Uterus (tissue), 4 donors: ENCODE data around the gene PI16. TPM values are rescaled to one million over a fixed set of nuclear protein-coding genes. Genes with fewer than 3 reads are reported as not detected.

Experiments
- DNase-seq, 2 donors: peaks; one replicate each; pipeline ENCODE4 v3.0.0-alpha.2; 2019 to 2020
- H3K27ac ChIP-seq, 2 donors: fragments of 200-600 bp; sonication (generic); 1 replicate in 1 of 2; 2 replicates in 1 of 2; pipeline ENCODE4 v1.5.1; 2016 to 2018
- H3K27me3 ChIP-seq, 2 donors: fragments of 200-600 bp; sonication (generic); one replicate each; pipeline ENCODE4 v1.5.1; 2018 to 2019; ENCODE audit warnings: control low read depth in 1 of 2
- H3K36me3 ChIP-seq, 2 donors: fragments of 200-600 bp; sonication (generic); one replicate each; pipeline ENCODE4 v1.5.1; 2019; ENCODE audit warnings: control low read depth in 1 of 2
- H3K4me1 ChIP-seq, 2 donors: fragments of 200-600 bp; sonication (generic); one replicate each; pipeline ENCODE4 v1.5.1; 2018 to 2019; ENCODE audit warnings: control low read depth in 1 of 2
- H3K4me3 ChIP-seq, 2 donors: fragments of 200-600 bp; sonication (generic); 1 replicate in 1 of 2; 2 replicates in 1 of 2; pipeline ENCODE4 v1.5.1; 2018 to 2019; ENCODE audit warnings: mild to moderate bottlenecking in 1 of 2
- H3K9me3 ChIP-seq, 2 donors: fragments of 200-600 bp; sonication (generic); one replicate each; pipeline ENCODE4 v1.5.1; 2019; ENCODE audit warnings: control low read depth in 1 of 2
- POLR2A ChIP-seq, 2 donors: fragments of 450-650 bp; IDR thresholded peaks; one replicate each; pipeline ENCODE4 v1.6.1; 2016; ENCODE audit warnings: antibody characterized with exemption in 2 of 2, mild to moderate bottlenecking in 1 of 2, moderate library complexity in 1 of 2
- intact Hi-C: fragments of 100-400 bp; cut with DNase I; formaldehyde crosslinking; loops from one replicate; pipeline ENCODE4 v1.15.1; 2023; ENCODE audit warnings: low total_unique reads
- total RNA-seq, 4 donors: library from RNA; depleted of rRNA in 3 of 4; stranded (reverse); fragments of >200 nt in 3 of 4; gene quantifications; one replicate each; pipeline versions ENCODE4 v1.1.0 to v1.2.4, GENCODE V29; 2014 to 2023
- TF ChIP-seq, protein P1 (sequence below), 4 experiments: fragments of 200-600 bp in 2 of 4; fragments of 450-650 bp in 2 of 4; sonication (generic) in 2 of 4; IDR thresholded peaks; one replicate each; pipeline ENCODE4 v1.5.1; 2016 to 2019; ENCODE audit warnings: antibody characterized with exemption in 4 of 4, mild to moderate bottlenecking in 2 of 4, moderate library complexity in 1 of 4
- donor health status: DM: yes; HTN: yes; CAD: no.

PI16 gene
- total RNA-seq, 4 donors from 2014 or later = 1.2 to 32.4 (median 6.7) TPM

DNA sequence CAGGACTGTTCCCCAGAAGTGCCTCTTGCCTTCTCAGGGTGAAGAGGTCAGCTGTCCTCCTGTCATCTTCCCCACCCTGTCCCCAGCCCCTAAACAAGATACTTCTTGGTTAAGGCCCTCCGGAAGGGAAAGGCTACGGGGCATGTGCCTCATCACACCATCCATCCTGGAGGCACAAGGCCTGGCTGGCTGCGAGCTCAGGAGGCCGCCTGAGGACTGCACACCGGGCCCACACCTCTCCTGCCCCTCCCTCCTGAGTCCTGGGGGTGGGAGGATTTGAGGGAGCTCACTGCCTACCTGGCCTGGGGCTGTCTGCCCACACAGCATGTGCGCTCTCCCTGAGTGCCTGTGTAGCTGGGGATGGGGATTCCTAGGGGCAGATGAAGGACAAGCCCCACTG, 9.8 kb downstream of the PI16 start:
- no peak for TF ChIP-seq POLR2A (IDR thresholded peaks at IDR 0.05)
- TF ChIP-seq, protein P1, sequence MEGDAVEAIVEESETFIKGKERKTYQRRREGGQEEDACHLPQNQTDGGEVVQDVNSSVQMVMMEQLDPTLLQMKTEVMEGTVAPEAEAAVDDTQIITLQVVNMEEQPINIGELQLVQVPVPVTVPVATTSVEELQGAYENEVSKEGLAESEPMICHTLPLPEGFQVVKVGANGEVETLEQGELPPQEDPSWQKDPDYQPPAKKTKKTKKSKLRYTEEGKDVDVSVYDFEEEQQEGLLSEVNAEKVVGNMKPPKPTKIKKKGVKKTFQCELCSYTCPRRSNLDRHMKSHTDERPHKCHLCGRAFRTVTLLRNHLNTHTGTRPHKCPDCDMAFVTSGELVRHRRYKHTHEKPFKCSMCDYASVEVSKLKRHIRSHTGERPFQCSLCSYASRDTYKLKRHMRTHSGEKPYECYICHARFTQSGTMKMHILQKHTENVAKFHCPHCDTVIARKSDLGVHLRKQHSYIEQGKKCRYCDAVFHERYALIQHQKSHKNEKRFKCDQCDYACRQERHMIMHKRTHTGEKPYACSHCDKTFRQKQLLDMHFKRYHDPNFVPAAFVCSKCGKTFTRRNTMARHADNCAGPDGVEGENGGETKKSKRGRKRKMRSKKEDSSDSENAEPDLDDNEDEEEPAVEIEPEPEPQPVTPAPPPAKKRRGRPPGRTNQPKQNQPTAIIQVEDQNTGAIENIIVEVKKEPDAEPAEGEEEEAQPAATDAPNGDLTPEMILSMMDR (IDR thresholded peaks at IDR 0.05) = no peak
- H3K27ac ChIP-seq = no peak overlapping the region

GRCh38 chr6:36964908-36965307, 10.4 kb downstream of the PI16 start:
- no peaks in the 10 kb centered on the region for H3K36me3 ChIP-seq
- no peak for DNase-seq
- TF ChIP-seq POLR2A (IDR thresholded peaks at IDR 0.05) = no peak
- TF ChIP-seq, protein P1 (IDR thresholded peaks at IDR 0.05) = no peak
- H3K27me3 ChIP-seq = no peaks in the 10 kb centered on the region
- no peaks in the 10 kb centered on the region for H3K4me1 ChIP-seq
- H3K9me3 ChIP-seq = no peaks in the 10 kb centered on the region
- no peak overlapping the region for H3K4me3 ChIP-seq
- intact Hi-C loops = no loop called here
- H3K27ac ChIP-seq = no peak overlapping the region

More for the DNA sequence above, 9.8 kb downstream of the PI16 start:
- Histone ChIP-seq H3K36me3 (no peaks in the 10 kb centered on the region), H3K4me3 (no peak overlapping the region), H3K9me3 (no peaks in the 10 kb centered on the region), H3K4me1 (no peaks in the 10 kb centered on the region), H3K27me3 (no peaks in the 10 kb centered on the region)
- intact Hi-C loops = no loop called here
- DNase-seq = no peak

GRCh38 chr6:36967301-36967700, 12.8 kb downstream of the PI16 start:
- Histone ChIP-seq H3K4me3 (no peak overlapping the region), H3K4me1 (no peaks in the 10 kb centered on the region), H3K27ac (no peak overlapping the region), H3K36me3 (no peaks in the 10 kb centered on the region), H3K27me3 (no peaks in the 10 kb centered on the region), H3K9me3 (no peaks in the 10 kb centered on the region)
- intact Hi-C loops = no loop called here
- no peak for TF ChIP-seq POLR2A (IDR thresholded peaks at IDR 0.05)
- TF ChIP-seq, protein P1 (IDR thresholded peaks at IDR 0.05) = no peak
- DNase-seq = no peak

- Histone ChIP-seq H3K36me3 (no peaks in the 10 kb centered on the region), H3K4me1 (no peaks in the 10 kb centered on the region), H3K4me3 (no peak overlapping the region), H3K9me3 (no peaks in the 10 kb centered on the region), H3K27ac (no peak overlapping the region), H3K27me3 (no peaks in the 10 kb centered on the region)
- no peak for DNase-seq
- TF ChIP-seq, protein P1 (IDR thresholded peaks at IDR 0.05) = no peak
- TF ChIP-seq POLR2A (IDR thresholded peaks at IDR 0.05) = no peak
- intact Hi-C loops = no loop called here
These were observed 13.2 kb downstream of the PI16 start for GRCh38 chr6:36967757-36968156.

- Histone ChIP-seq H3K27me3 (no peaks in the 10 kb centered on the region), H3K4me1 (no peaks in the 10 kb centered on the region), H3K9me3 (no peaks in the 10 kb centered on the region), H3K27ac (no peak overlapping the region), H3K36me3 (no peaks in the 10 kb centered on the region), H3K4me3 (no peak overlapping the region)
- intact Hi-C loops = no loop called here
- no peak for TF ChIP-seq POLR2A (IDR thresholded peaks at IDR 0.05)
- TF ChIP-seq, protein P1 (IDR thresholded peaks at IDR 0.05) = no peak
- no peak for DNase-seq
These were observed 13.9 kb downstream of the PI16 start for GRCh38 chr6:36968266-36968977.
